Neural progenitor cell (in vitro differentiated cells): ENCODE data around the gene FRRS1. TPM values are rescaled to one million over a fixed set of nuclear protein-coding genes. Genes with fewer than 3 reads are reported as not detected.

ENCODE experiments used
- DNase-seq: peaks from one replicate; pipeline ENCODE4 v3.0.0-alpha.2; 2016; ENCODE audit warnings: low spot score
- H2AFZ ChIP-seq: fragments of 200-600 bp; sonication (generic); replicated peaks from 2 replicates; pipeline ENCODE4 v1.6.1; 2016; ENCODE audit warnings: antibody characterized with exemption
- H3F3A ChIP-seq: fragments of 200-600 bp; sonication (generic); 2 replicates; pipeline ENCODE4 v1.6.1; 2016; ENCODE audit warnings: antibody characterized with exemption, low read depth
- H3K27ac ChIP-seq: fragments of 200-600 bp; sonication (generic); 2 replicates; pipeline ENCODE4 v1.5.1; 2016; ENCODE audit warnings: mild to moderate bottlenecking
- H3K27me3 ChIP-seq: fragments of 200-600 bp; sonication (generic); 2 replicates; pipeline ENCODE4 v1.6.1; 2016; ENCODE audit warnings: mild to moderate bottlenecking, moderate library complexity
- H3K36me3 ChIP-seq: fragments of 200-600 bp; sonication (generic); 2 replicates; pipeline ENCODE4 v1.5.1; 2016
- H3K4me1 ChIP-seq: fragments of 200-600 bp; sonication (generic); 2 replicates; pipeline ENCODE4 v1.6.1; 2016; ENCODE audit warnings: mixed run types
- H3K4me2 ChIP-seq: fragments of 200-600 bp; sonication (generic); 2 replicates; pipeline ENCODE4 v1.6.1; 2016
- H3K4me3 ChIP-seq: fragments of 200-600 bp; sonication (generic); 2 replicates; pipeline ENCODE4 v1.5.1; 2016
- H3K79me2 ChIP-seq: fragments of 200-600 bp; sonication (generic); 2 replicates; pipeline ENCODE4 v1.6.1; 2016; ENCODE audit warnings: low read depth
- H3K9ac ChIP-seq: fragments of 200-600 bp; sonication (generic); 2 replicates; pipeline ENCODE4 v1.6.1; 2016
- H3K9me3 ChIP-seq: fragments of 200-600 bp; sonication (generic); 2 replicates; pipeline ENCODE4 v1.5.1; 2016; ENCODE audit warnings: low read depth
- H4K20me1 ChIP-seq: fragments of 200-600 bp; sonication (generic); 2 replicates; pipeline ENCODE4 v1.6.1; 2016; ENCODE audit warnings: low read depth
- H3K27ac Mint-ChIP-seq: 3 replicates; pipeline ENCODE4 v1.8.0; 2021; ENCODE audit warnings: mixed read lengths
- H3K27me3 Mint-ChIP-seq: 2 replicates; pipeline ENCODE4 v1.8.0; 2022; ENCODE audit warnings: low read depth, mild to moderate bottlenecking, inconsistent platforms, moderate library complexity, mixed read lengths; ENCODE audit not compliant: insufficient read depth
- H3K36me3 Mint-ChIP-seq: 3 replicates; pipeline ENCODE4 v1.8.0; 2021; ENCODE audit warnings: mixed read lengths
- H3K4me1 Mint-ChIP-seq: 3 replicates; pipeline ENCODE4 v1.8.0; 2021; ENCODE audit warnings: mixed read lengths
- H3K4me3 Mint-ChIP-seq: 3 replicates; pipeline ENCODE4 v1.8.0; 2021; ENCODE audit warnings: mild to moderate bottlenecking, moderate library complexity, mixed read lengths
- H3K9me3 Mint-ChIP-seq: 3 replicates; pipeline ENCODE4 v1.8.0; 2020; ENCODE audit warnings: mixed read lengths
- EZH2 ChIP-seq: fragments of 200-600 bp; sonication (generic); IDR thresholded peaks from 2 replicates; pipeline ENCODE4 v1.6.1; 2017; ENCODE audit warnings: antibody characterized with exemption, mild to moderate bottlenecking, moderate library complexity
- EZH2phosphoT487 ChIP-seq: fragments of 200-600 bp; sonication (generic); IDR thresholded peaks from 2 replicates; pipeline ENCODE4 v1.6.1; 2017; ENCODE audit warnings: antibody characterized with exemption
- total RNA-seq: library from RNA; depleted of rRNA; stranded (reverse); fragments of >200 nt; gene quantifications from 2 replicates; pipeline ENCODE4 v1.2.3, GENCODE V29; 2015; ENCODE audit warnings: low replicate concordance
- TF ChIP-seq, protein P1 (sequence below): fragments of 200-600 bp; sonication (generic); IDR thresholded peaks from 2 replicates; pipeline ENCODE4 v1.5.1; 2017; ENCODE audit warnings: antibody characterized with exemption, mild to moderate bottlenecking

FRRS1 gene
- total RNA-seq, 1 donor from 2014 or later, result 5.1 TPM

DNA sequence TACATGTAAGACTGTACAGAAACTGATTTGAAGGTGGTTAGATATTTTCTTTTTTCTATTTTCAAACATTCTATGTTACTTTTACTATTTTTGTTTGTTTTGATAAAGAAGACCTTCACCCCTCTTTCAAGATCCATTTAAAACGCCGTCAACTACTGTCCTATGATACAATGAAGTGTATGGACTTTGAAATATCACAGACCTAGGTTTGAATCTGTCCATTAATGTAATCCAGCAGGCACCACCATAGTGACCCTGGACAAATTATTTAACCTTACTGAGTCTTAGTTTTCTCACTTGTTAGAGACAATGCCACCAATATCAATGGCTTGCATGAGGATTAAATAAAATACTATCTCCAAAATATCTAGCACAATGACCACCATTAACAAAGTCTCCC lies 2.0 kb downstream of the FRRS1 start:
- H3K4me1 ChIP-seq, result peaks cover 8% of the 10 kb centered on the region
- no peak for DNase-seq
- H3K9ac ChIP-seq, result no peak overlapping the region
- H3K79me2 ChIP-seq, result no peaks in the 10 kb centered on the region
- H3K27me3 ChIP-seq, result no peaks in the 10 kb centered on the region
- H2AFZ ChIP-seq, result no peak overlapping the region
- no peaks in the 10 kb centered on the region for H4K20me1 ChIP-seq
- no peak overlapping the region for H3K4me3 ChIP-seq
- Mint-ChIP-seq H3K4me1 (peaks cover 34% of the 10 kb centered on the region), H3K27me3 (no peaks in the 10 kb centered on the region), H3K4me3 (no peak overlapping the region), H3K27ac (no peak overlapping the region), H3K36me3 (peaks cover 2% of the 10 kb centered on the region), H3K9me3 (no peaks in the 10 kb centered on the region)
- H3K27ac ChIP-seq, result no peak overlapping the region
- no peaks in the 10 kb centered on the region for H3K36me3 ChIP-seq
- TF ChIP-seq, protein P1, sequence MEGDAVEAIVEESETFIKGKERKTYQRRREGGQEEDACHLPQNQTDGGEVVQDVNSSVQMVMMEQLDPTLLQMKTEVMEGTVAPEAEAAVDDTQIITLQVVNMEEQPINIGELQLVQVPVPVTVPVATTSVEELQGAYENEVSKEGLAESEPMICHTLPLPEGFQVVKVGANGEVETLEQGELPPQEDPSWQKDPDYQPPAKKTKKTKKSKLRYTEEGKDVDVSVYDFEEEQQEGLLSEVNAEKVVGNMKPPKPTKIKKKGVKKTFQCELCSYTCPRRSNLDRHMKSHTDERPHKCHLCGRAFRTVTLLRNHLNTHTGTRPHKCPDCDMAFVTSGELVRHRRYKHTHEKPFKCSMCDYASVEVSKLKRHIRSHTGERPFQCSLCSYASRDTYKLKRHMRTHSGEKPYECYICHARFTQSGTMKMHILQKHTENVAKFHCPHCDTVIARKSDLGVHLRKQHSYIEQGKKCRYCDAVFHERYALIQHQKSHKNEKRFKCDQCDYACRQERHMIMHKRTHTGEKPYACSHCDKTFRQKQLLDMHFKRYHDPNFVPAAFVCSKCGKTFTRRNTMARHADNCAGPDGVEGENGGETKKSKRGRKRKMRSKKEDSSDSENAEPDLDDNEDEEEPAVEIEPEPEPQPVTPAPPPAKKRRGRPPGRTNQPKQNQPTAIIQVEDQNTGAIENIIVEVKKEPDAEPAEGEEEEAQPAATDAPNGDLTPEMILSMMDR, result no peak
- no peak for TF ChIP-seq EZH2phosphoT487
- no peak for TF ChIP-seq EZH2
- H3F3A ChIP-seq, result peaks cover 12% of the 10 kb centered on the region
- no peaks in the 10 kb centered on the region for H3K9me3 ChIP-seq
- no peak overlapping the region for H3K4me2 ChIP-seq

DNA sequence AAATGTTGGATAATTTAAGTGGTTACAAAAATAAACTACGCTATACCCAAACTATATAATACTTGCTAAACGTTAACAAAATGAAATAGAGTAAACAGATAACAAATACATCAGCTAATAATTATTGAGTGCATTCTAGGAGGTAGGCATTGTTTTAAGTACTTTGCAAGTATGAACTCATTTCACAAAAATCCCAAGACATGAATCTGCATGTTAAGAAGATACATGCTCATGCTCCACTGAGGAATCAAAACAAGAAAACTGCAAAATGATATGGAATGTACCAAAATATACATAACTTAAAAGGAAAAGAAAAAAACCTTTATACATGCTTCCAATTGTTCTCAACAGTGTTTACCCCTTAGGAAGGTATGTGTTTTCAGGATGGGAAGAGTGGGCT lies 2.5 kb downstream of the FRRS1 start:
- H3K27ac ChIP-seq, result no peak overlapping the region
- TF ChIP-seq EZH2phosphoT487 (no peak), EZH2 (no peak)
- TF ChIP-seq, protein P1, result no peak
- H2AFZ ChIP-seq, result no peak overlapping the region
- no peaks in the 10 kb centered on the region for H3K36me3 ChIP-seq
- H3K9ac ChIP-seq, result no peak overlapping the region
- H3K79me2 ChIP-seq, result no peaks in the 10 kb centered on the region
- H3K4me1 ChIP-seq, result peaks cover 8% of the 10 kb centered on the region
- H4K20me1 ChIP-seq, result no peaks in the 10 kb centered on the region
- no peak overlapping the region for H3K4me2 ChIP-seq
- peaks cover 12% of the 10 kb centered on the region for H3F3A ChIP-seq
- Mint-ChIP-seq H3K36me3 (peaks cover 2% of the 10 kb centered on the region), H3K9me3 (peaks cover 4% of the 10 kb centered on the region), H3K4me1 (peaks cover 32% of the 10 kb centered on the region), H3K27ac (no peak overlapping the region), H3K4me3 (no peak overlapping the region), H3K27me3 (no peaks in the 10 kb centered on the region)
- H3K9me3 ChIP-seq, result no peaks in the 10 kb centered on the region
- no peak for DNase-seq
- H3K4me3 ChIP-seq, result no peak overlapping the region
- H3K27me3 ChIP-seq, result no peaks in the 10 kb centered on the region

DNA sequence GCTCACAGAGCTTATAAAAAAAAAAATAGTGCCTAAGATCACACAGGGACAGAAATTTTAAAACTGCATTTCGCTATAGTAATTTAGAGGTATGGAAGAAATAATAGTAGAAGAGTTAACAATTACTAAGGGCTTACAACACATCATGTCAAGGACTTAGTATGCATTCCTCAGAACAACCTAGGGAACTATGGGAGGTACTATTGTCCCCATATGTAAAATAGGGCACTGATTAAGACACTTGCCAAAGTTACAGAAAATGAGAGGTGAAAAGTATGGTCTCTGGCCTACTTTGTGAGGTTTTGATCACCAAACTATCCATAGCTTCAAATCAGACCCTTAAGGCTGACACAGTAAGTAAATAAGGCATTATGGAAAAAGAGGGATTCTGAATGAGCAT lies 4.7 kb downstream of the FRRS1 start:
- H3K27ac Mint-ChIP-seq, result no peak overlapping the region
- peaks cover 5% of the 10 kb centered on the region for H3K9me3 Mint-ChIP-seq
- H3K4me3 Mint-ChIP-seq, result no peak overlapping the region
- TF ChIP-seq EZH2 (no peak), EZH2phosphoT487 (no peak)
- TF ChIP-seq, protein P1, result no peak
- no peak for DNase-seq
- H3K36me3 ChIP-seq, result no peaks in the 10 kb centered on the region
- H3K4me1 Mint-ChIP-seq, result peaks cover 16% of the 10 kb centered on the region
- H3F3A ChIP-seq, result peaks cover 8% of the 10 kb centered on the region
- H3K27me3 Mint-ChIP-seq, result no peaks in the 10 kb centered on the region
- no peaks in the 10 kb centered on the region for H3K79me2 ChIP-seq
- H2AFZ ChIP-seq, result no peak overlapping the region
- H3K4me3 ChIP-seq, result no peak overlapping the region
- no peak overlapping the region for H3K9ac ChIP-seq
- no peak overlapping the region for H3K27ac ChIP-seq
- H3K4me1 ChIP-seq, result peaks cover 5% of the 10 kb centered on the region
- no peaks in the 10 kb centered on the region for H3K27me3 ChIP-seq
- H4K20me1 ChIP-seq, result no peaks in the 10 kb centered on the region
- no peak overlapping the region for H3K4me2 ChIP-seq
- H3K36me3 Mint-ChIP-seq, result peaks cover 2% of the 10 kb centered on the region
- H3K9me3 ChIP-seq, result no peaks in the 10 kb centered on the region
